GM12878 (cell line): ENCODE results near the gene DUOX2. TPM values are rescaled to one million over a fixed set of nuclear protein-coding genes. Genes with fewer than 3 reads are reported as not detected.

Experiments used
- ATAC-seq: fragments of 200-7000 bp; cut with Tn5 transposase; 3 replicates; pipeline ENCODE4 v1.9.1; 2020; ENCODE audit warnings: mild to moderate bottlenecking, moderate library complexity
- BruUV-seq: library from RNA; stranded (reverse); fragments of 400-500 nt; replicated peaks from 2 replicates; lab custom pipeline; 2021; lab: Mats Ljungman, UMichigan
- CTCF ChIA-PET: fragments of 300-600 bp; sonication (Branson Sonifier 250); formaldehyde crosslinking; extraction: SDS; loops from one replicate; lab custom pipeline; 2021; ENCODE audit warnings: inconsistent platforms; lab: Yijun Ruan, JAX
- POLR2A ChIA-PET: fragments of 350-600 bp; formaldehyde crosslinking; extraction: SDS; loops from one replicate; lab custom pipeline; 2021; ENCODE audit warnings: inconsistent platforms; lab: Charles Lee
- RAD21 ChIA-PET: fragments of 300-600 bp; sonication (Branson Sonifier 250); formaldehyde crosslinking; loops from one replicate; lab custom pipeline; 2023; ENCODE audit warnings: antibody characterized with exemption; ENCODE audit not compliant: unreplicated experiment; lab: Charles Lee
- SMC1A ChIA-PET: fragments of 300-600 bp; sonication (Branson Sonifier 250); formaldehyde crosslinking; loops from one replicate; lab custom pipeline; 2023; ENCODE audit not compliant: unreplicated experiment, uncharacterized antibody; lab: Charles Lee
- DNase-seq: peaks from one replicate; pipeline ENCODE4 v3.0.0-alpha.2; 2011; ENCODE audit warnings: low read depth, low spot score
- FAIRE-seq: peaks from 3 replicates; lab custom pipeline; 2011; peaks lifted over from hg19 to GRCh38; lab: Jason Lieb, UNC
- H2AFZ ChIP-seq: 2 replicates; pipeline ENCODE4 v1.6.0; 2011; ENCODE audit warnings: low read depth, low read length, control low read depth; ENCODE audit not compliant: control insufficient read depth
- H3K27ac ChIP-seq: 2 replicates; pipeline ENCODE4 v1.5.1; 2011; ENCODE audit warnings: control low read depth; ENCODE audit not compliant: control insufficient read depth, insufficient read depth
- H3K27me3 ChIP-seq, 2 experiments: replicated peaks in 1 of 2; 2 replicates each; pipeline versions ENCODE4 v1.6.0 to v1.6.1; 2011; ENCODE audit warnings: low read length in 1 of 2; ENCODE audit not compliant: control insufficient read depth in 2 of 2, insufficient read depth in 2 of 2
- H3K36me3 ChIP-seq, 2 experiments: 2 replicates each; pipeline ENCODE4 v1.5.1; 2011; ENCODE audit warnings: low read length in 1 of 2; ENCODE audit not compliant: control insufficient read depth in 2 of 2, insufficient read depth in 2 of 2
- H3K4me1 ChIP-seq: 2 replicates; pipeline ENCODE4 v1.6.1; 2011; ENCODE audit warnings: mild to moderate bottlenecking, low read length, moderate library complexity, mixed read lengths; ENCODE audit not compliant: control insufficient read depth, insufficient read depth
- H3K4me2 ChIP-seq: 2 replicates; pipeline ENCODE4 v1.6.0; 2011; ENCODE audit warnings: control low read depth; ENCODE audit not compliant: control insufficient read depth, insufficient read depth
- H3K4me3 ChIP-seq: fragments of 200-600 bp; sonication (generic); 2 replicates; pipeline ENCODE4 v1.5.1; 2016
- H3K79me2 ChIP-seq: 2 replicates; pipeline ENCODE4 v1.6.0; 2011; ENCODE audit warnings: low read length; ENCODE audit not compliant: control insufficient read depth, insufficient read depth
- H3K9ac ChIP-seq: 2 replicates; pipeline ENCODE4 v1.8.0; 2011; ENCODE audit warnings: low read length, control low read depth, mixed read lengths; ENCODE audit not compliant: control insufficient read depth, insufficient read depth
- H3K9me3 ChIP-seq: replicated peaks from 3 replicates; pipeline ENCODE4 v1.5.1; 2011; ENCODE audit warnings: mild to moderate bottlenecking, low read length; ENCODE audit not compliant: control insufficient read depth, insufficient read depth
- H4K20me1 ChIP-seq: 2 replicates; pipeline ENCODE4 v1.6.0; 2011; ENCODE audit not compliant: control insufficient read depth, insufficient read depth
- BCL11A ChIP-seq: IDR thresholded peaks from 2 replicates; pipeline ENCODE4 v1.6.1; 2011; ENCODE audit warnings: low read depth, low read length
- CHD1 ChIP-seq: IDR thresholded peaks from 2 replicates; pipeline ENCODE4 v1.6.1; 2012; ENCODE audit warnings: low read depth, low read length, improper control_type of control experiment
- ETV6 ChIP-seq, 2 experiments: fragments of 450-650 bp in 1 of 2; IDR thresholded peaks in 1 of 2; conservative IDR thresholded peaks in 1 of 2; 2 replicates each; pipeline ENCODE4 v1.6.1; 2014; ENCODE audit warnings: antibody characterized with exemption in 1 of 2, borderline replicate concordance in 1 of 2, low read depth in 1 of 2, mild to moderate bottlenecking in 1 of 2, moderate library complexity in 1 of 2
- FOXK2 ChIP-seq: fragments of 450-650 bp; IDR thresholded peaks from 2 replicates; pipeline ENCODE4 v1.6.1; 2017; ENCODE audit warnings: mild to moderate bottlenecking, moderate library complexity
- HCFC1 ChIP-seq: fragments of 150-350 bp; IDR thresholded peaks from 2 replicates; pipeline ENCODE4 v1.6.1; 2014; ENCODE audit warnings: low read length
- HDAC6 ChIP-seq: fragments of 200-600 bp; sonication (generic); IDR thresholded peaks from one replicate; pipeline ENCODE4 v1.8.0; 2017; ENCODE audit warnings: antibody characterized with exemption; ENCODE audit not compliant: unreplicated experiment
- HDGF ChIP-seq: fragments of 450-650 bp; IDR thresholded peaks from 2 replicates; pipeline ENCODE4 v1.6.1; 2016; ENCODE audit warnings: antibody characterized with exemption
- IKZF1 ChIP-seq: fragments of 450-650 bp; conservative IDR thresholded peaks from 2 replicates; pipeline ENCODE4 v1.6.1; 2017; ENCODE audit warnings: antibody characterized with exemption, mild to moderate bottlenecking
- MEF2B ChIP-seq: fragments of 450-650 bp; IDR thresholded peaks from 2 replicates; pipeline ENCODE4 v1.6.1; 2018; ENCODE audit warnings: mild to moderate bottlenecking, moderate library complexity; ENCODE audit not compliant: partially characterized antibody, poor library complexity, severe bottlenecking
- MYB ChIP-seq: fragments of 150-350 bp; IDR thresholded peaks from 2 replicates; pipeline ENCODE4 v1.6.1; 2014; ENCODE audit warnings: mild to moderate bottlenecking, low read depth, low read length, borderline replicate concordance
- NBN ChIP-seq: fragments of 450-650 bp; IDR thresholded peaks from 2 replicates; pipeline ENCODE4 v1.6.1; 2016
- NKRF ChIP-seq: fragments of 450-650 bp; conservative IDR thresholded peaks from 2 replicates; pipeline ENCODE4 v1.6.1; 2017; ENCODE audit warnings: mild to moderate bottlenecking, moderate library complexity
- PRDM15 ChIP-seq: fragments of 450-650 bp; formaldehyde crosslinking; IDR thresholded peaks from 2 replicates; pipeline ENCODE4 v1.4.0; 2020; ENCODE audit warnings: mild to moderate bottlenecking, moderate library complexity
- RELA ChIP-seq: fragments of 450-650 bp; IDR thresholded peaks from 2 replicates; pipeline ENCODE4 v1.8.0; 2014; ENCODE audit warnings: borderline replicate concordance; ENCODE audit not compliant: partially characterized antibody
- SREBF2 ChIP-seq: IDR thresholded peaks from 2 replicates; pipeline ENCODE4 v1.6.1; 2012; ENCODE audit warnings: mild to moderate bottlenecking, low read length
- ZBTB11 ChIP-seq: fragments of 450-650 bp; formaldehyde crosslinking; IDR thresholded peaks from 2 replicates; pipeline ENCODE4 v1.5.0; 2022; ENCODE audit warnings: mild to moderate bottlenecking, missing genetic modification characterization
- WGBS: methylation state at CpG from one replicate; pipeline ENCODE4 v1.1.6; 2016; ENCODE audit warnings: low lambda C conversion rate; ENCODE audit not compliant: insufficient replicate concordance, insufficient coverage; ENCODE audit errors: missing lambda C conversion rate; 5-methylcytosine and 5-hydroxymethylcytosine counted together
- in situ Hi-C: fragments of 300-500 bp; cut with MboI; formaldehyde crosslinking; loops from 9 replicates; pipeline ENCODE4 v1.14.3; 2018; ENCODE audit warnings: mixed read lengths
- intact Hi-C: fragments of 100-400 bp; cut with micrococcal nuclease; formaldehyde crosslinking; loops from one replicate; pipeline ENCODE4 v1.14.2; 2022; ENCODE audit not compliant: unreplicated experiment
- polyA plus RNA-seq, 11 experiments: library from polyadenylated mRNA; depleted of rRNA in 4 of 11; unstranded in 6 of 11; stranded (reverse) in 5 of 11; fragments of >200 nt; fragmentation: Nextera tagmentation in 4 of 11; fragmentation: Illumina TruSeq in 1 of 11; extraction: Ambion mirVana in 4 of 11; extraction: Trizol in 1 of 11; gene quantifications; 1 replicate in 1 of 11; 2 replicates in 10 of 11; pipeline versions ENCODE4 v1.2.1 to v1.2.3, GENCODE V29; 2011 to 2016; ENCODE audit warnings: inconsistent platforms in 2 of 11, missing spikeins in 2 of 11, low read depth in 1 of 11
- total RNA-seq, 4 experiments: library from RNA; depleted of rRNA in 3 of 4; stranded (reverse); fragments of >200 nt in 3 of 4; fragmentation: Illumina TruSeq in 1 of 4; extraction: Trizol in 1 of 4; gene quantifications; 2 replicates each; pipeline versions ENCODE4 v1.2.1 to v1.2.3, GENCODE V29; 2013 to 2021

The DUOX2 gene
- total and polyA plus RNA-seq, 10 of the 15 experiments (the other 5 are each of a cell fraction or from before 2014, with no cell fraction given) = 0.05 TPM; not detected in 9

- RAD21 ChIA-PET = no interaction called here
- FAIRE-seq = no peak
- TF ChIP-seq BCL11A (no peak), HDGF (no peak), NKRF (no peak), ETV6 (conservative IDR thresholded peaks at IDR 0.05 in 1 of 2, IDR thresholded peaks at IDR 0.05 in 1 of 2; ENCODE audit: borderline replicate concordance in 1 of 2, low read depth in 1 of 2) (no peak), RELA (no peak), SREBF2 (no peak), FOXK2 (no peak), MEF2B (no peak), CHD1 (no peak), PRDM15 (CRISPR knock-in tag) (no peak), IKZF1 (no peak), NBN (no peak), HCFC1 (no peak), HDAC6 (no peak), MYB (no peak), ZBTB11 (no peak)
These were observed 38.2 kb upstream of the DUOX2 start for GRCh38 chr15:45151998-45152828.

More at GRCh38 chr15:45151998-45152828, 38.2 kb upstream of the DUOX2 start:
- Histone ChIP-seq H3K4me1 (no peaks in the 10 kb centered on the region), H3K9me3 (no peaks in the 10 kb centered on the region), H3K36me3 (no peaks in the 10 kb centered on the region), H3K4me3 (no peak overlapping the region), H4K20me1 (no peaks in the 10 kb centered on the region), H3K27ac (no peak overlapping the region), H2AFZ (no peak overlapping the region), H3K4me2 (no peak overlapping the region), H3K79me2 (no peaks in the 10 kb centered on the region), H3K9ac (no peak overlapping the region), H3K27me3 (no peaks in the 10 kb centered on the region)
- no peak for DNase-seq
- CTCF ChIA-PET = no interaction called here
- in situ Hi-C loops (no loop called here), intact Hi-C loops (no loop called here)
- WGBS = 96% methylated on average over 36 of the region's 36 CpGs
- ATAC-seq = no peak
- BruUV-seq = no TSS peak
- SMC1A ChIA-PET = no interaction called here
- POLR2A ChIA-PET = no interaction called here
